HG03159 (cell line): Measurements from ENCODE around the gene RPL26.
A peak's percentile ranks its signal among the peaks of the same experiment; 100 is the strongest.
"Not testable (repeated sequence)": the region's sequence is repeated elsewhere in the genome, so short reads cannot be mapped to it uniquely, and the experiment has no call there.

Experiments
- ATAC-seq: cut with Tn5 transposase; IDR thresholded peaks from one replicate; pipeline ENCODE4 v1.9.1; 2021; ENCODE audit warnings: mild to moderate bottlenecking, moderate library complexity; ENCODE audit not compliant: unreplicated experiment

Gene RPL26

DNA sequence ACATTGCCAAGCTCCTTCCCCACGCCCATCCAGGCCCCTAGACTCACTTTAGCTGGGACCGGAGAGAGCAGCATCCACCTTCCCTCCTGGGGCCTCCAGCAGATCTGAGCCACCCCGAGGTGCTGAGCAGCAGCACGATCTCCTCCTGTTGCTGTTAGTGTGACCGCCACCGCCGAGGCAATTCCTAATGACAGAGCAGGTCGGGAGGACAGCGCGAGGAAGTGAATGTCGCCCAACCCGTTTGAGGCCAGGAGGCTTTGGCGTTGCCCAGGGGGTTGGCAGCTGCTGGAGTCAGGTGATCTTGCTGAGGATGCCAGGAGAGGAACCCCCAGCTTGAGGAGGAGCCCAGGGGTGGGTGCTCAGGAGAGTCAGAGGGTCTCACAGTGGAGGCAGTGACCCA is 14.6 kb upstream of the RPL26 start, which contains the start of gene RNF222:
Gene RNF222, minus strand, starts transcription at position 192 of the 400 bp plus-strand sequence. CDS start 4,366 bp downstream, outside the sequence.
- ATAC-seq: no peak

DNA sequence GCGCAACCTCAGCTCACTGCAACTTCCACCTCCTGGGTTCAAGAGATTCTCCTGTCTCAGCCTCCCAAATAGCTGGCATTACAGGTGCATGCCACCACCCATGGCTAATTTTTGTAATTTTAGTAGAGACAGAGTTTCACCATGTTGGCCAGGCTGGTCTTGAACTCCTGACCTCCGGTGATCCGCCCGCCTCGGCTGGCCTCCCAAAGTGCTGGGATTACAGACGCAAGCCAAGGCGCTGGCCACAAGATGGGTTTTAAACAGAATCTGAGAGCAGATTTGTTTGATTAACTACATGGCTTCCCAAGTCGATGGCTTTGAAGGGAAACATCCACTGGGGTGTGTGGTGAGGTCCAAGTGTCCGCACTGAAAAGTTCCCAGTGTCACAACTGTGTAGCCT is 11.5 kb upstream of the RPL26 start:
- ATAC-seq: not testable (repeated sequence)

DNA sequence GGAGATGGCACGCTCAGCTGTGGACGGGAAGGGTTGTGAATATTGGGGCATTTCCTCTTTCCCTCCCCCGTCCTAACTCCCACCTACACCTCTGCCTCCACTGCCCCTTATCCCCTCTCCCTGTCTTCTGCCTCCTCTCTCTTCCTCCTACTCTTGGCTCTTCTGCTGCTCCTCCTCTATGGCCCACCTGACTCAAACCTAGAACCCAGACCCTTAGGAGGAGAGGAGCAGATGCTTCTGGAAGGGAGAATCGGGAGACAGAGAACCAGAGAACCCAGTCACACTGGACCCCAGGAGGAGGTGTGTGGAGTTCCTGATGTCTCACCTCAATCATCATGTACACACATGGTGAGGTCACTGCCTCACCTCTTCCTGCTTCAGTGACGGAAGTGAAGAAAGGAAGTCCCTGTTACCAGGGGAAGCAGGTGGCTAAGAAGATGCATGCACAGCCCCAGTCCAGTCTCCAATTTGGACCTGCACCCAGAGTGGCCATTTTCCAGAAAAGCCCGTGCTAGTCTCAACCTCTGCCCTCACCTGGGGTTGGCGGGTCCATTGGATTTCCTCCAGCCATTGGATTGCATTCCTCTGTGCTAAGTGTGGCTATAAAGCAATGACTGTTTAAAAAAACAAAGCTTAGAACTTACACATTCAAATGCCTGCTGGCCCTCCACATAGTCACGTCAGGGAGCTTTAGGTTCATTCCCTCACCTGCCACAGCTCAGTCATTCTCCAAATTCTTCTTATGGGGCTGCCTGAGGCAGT is 10.7 kb upstream of the RPL26 start:
- no peak for ATAC-seq

DNA sequence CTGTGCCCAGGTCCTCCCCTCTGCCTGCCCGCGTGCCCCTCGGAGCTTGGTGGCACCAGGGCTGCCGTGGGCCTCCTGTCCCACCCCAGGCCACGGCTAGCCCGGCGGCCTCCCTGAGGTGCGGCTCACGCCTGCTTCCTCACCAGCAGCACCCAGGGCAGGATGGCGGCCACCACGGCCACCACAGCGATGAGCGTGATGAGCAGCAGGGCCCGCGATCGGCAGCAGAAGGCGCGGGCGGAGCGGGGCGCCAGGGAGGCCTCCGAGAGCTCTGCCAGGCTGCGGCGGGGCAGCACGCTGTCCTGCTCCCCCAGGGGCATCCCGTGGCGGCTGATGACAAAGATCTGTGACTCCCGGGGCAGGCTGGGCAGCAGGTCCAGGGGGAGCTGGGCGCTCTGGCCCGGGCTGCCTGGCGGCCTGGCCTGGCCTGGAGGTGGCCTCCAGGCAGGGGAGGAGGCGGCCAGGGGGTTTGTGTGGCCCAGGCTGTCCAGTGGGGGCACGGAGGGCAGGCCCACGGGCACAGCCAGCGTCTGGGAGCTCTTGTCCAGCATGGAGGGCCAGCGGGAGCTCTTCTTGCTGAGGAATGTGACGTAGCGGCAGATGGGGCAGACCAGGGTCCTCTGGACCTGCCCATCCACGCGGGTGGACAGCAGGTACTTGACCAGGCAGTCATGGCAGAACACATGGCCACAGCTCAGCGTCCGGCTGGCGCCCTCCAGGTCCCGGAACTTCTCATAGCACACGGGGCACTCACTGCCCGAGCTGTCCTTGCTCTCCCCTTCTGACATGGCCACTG is 9.9 kb upstream of the RPL26 start:
- no peak for ATAC-seq

DNA sequence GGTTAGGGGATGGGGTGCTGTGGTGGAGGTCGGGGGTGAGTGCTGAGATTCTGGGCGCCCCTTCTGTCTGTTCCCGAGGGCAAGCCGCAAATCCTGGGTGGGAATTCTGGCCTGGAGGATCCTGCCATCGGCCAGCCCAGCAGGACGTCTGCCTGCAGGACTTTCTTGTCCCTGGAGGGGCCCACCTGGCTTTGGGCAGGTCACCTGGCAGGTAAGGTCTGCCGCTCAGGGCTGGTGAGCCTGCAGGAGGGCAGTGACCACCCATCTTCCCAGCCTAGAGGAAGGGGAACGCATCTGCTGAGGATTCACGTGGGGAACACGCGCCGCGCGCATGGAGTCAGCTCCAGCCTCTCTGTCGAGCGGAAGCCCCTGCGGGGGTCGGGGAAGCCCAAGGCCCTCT is 9.3 kb upstream of the RPL26 start:
- ATAC-seq: no peak

DNA sequence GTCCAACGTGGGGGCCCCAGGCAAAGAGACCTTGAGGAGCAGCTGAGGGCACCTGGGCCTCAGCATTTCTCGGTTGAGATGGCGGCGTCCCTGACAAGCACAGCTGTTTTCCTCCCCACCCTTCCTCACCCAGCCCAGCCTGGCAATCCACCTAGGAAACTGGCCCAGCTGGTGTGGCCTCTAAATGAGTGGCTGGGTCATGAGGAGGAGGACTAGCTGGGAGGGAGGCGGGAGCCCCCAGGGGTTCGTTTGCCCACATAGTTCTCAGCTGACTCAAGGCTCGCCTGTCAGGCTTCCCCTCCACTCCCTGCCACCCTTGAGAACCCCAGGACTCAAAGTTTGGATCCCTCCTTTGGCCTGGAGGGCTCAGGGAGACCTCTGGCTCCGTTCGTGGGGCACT is 8.7 kb upstream of the RPL26 start:
- ATAC-seq: no peak

DNA sequence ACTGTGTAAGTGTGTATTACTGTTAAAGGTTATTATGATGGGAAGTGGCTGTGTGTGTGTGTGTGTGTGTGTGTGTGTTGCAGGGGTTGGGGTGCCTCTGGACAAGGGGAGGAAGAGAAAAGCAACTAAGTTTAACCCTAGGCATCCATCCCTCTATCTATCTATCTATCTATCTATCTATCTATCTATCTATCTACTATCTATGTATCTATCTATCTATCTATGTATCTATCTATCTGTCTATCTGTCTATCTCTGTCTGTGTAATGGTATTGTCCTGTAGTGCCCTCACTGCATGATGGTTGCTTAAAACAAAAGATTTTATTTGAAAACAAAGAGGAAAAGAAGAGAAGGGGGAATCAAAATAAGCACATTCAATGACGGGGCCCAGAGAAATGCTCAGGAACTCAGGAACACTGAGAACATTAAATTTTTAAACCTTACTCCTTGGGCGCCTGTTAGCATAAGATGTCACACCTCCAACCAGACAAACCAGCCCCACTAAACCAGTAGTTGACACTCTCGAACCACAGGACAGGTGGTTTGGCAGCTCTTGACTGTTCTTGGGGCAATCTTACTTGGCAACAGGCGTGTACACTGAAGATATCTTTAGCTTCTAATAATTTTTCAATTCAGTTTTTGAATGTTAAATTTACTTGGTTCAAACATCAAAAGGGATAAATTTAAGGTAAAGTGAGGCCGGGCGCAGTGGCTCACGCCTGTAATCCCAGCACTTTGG is 5.1 kb upstream of the RPL26 start:
- ATAC-seq: no peak

DNA sequence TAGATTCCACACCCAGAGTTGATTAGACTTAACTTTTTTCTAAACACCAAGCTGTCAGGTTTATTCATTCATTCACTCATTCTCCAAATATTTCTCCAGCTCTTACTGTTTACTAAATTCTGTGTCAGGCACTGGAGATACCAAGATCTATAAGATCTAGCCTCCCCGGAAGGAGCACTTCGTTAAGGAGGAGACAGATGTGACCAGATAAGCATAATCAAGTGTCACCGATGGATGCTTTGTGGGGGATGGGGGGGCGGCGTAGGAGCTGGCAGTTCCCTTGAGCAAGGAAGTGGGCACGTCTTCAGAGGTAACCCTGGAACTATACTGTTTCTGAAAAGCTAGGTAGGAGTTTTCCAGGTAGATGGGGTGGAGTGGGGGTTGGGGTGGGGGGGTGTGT is 3.8 kb upstream of the RPL26 start:
- ATAC-seq: no peak

DNA sequence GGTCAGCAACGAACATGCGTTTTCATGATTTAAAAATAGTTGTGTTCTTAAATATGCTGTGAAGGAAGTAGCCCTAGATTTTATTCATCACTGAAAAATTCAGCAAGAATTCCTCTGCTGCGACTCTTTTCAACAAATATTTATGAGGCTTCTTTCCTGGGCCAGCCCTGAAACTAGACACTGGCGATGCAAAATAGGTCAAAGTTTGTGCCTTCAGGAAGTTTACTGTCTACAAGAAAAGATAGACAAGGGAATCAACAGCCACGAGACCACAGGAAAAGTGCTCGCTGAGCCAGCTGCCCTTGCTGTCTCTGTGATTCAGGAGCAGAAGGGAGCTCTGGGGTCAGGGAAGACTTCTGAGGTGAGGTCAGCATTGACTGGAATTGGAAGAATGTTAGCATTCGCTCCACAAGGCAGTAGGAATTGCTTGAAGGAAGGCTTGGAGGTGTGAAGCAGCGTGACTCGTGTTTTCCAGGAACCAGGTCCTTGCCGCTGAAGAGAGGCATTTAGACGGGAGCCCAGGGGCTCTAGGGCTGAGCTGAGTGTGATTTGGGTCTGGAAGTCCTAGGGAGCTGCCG is 1.9 kb upstream of the RPL26 start:
- no peak for ATAC-seq

DNA sequence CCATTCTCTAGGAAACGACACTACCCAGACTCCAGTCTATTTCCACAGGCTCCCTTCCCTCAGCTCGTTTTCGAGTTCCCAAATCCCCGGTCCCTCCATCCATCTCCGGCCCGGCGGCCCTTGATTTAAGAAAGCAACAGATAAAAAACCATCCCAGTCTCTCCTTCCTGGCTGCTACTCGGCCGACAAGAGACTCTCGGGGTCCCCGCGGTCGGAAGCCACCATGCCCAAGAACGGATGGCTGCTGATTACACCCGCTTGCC is 182 bp downstream of the RPL26 start:
- peak; percentile 7 for ATAC-seq

DNA sequence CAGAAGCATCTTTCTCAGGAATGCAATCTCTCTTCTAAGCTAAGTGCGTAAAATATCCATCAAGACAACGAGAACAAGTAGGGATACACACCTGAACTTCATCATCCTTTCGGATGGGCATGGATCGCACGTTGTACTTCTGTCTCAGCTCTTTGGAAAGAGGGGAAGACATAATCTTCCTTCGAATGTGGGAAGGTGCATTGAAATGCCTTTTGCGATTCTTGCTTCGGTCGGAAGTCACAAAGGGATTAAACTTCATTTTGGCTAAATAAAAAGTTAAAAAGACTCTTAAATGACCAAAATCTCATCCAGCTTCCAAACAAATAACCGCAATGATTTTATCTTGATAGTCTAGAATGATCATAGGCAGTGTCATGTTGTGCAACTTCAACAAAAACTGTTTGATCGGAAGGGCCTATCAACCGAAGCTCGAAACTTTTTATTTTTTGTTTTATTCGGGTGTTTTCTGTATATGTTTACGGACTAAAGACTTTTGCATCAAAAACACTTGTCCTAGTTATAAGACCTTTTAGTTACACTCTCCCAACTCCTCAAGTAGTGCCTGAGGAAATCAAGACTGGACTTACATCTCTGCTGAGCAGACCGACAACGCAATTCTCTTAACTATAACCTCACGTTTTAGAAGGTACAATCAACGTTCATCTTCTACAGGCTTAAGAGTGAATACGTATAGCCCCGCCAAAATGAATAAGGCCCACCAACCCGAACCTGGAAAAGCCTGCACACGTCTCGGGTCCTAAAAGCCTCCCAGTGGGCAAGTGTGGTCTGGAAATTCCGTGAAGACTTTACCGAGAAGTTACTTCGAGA is 727 bp downstream of the RPL26 start:
- no peak for ATAC-seq

DNA sequence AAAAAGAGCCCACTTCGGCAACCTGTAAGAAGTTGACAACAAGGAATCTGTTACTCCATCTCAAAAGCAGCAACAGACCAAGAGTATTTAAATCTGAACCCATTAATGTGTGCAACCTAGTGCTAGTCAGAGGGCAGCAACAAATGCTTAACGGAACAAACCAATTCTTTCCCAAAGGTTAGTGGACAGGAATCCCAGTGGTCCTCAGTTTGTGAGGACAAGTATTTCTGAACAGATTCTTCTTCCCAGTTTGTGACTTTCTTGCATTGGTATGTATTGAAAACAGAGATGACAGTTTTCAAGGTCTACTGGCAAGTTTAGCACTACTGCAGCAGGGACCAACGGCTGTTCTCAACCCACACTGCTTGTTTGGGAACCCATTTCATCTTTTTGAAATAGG is 2.9 kb downstream of the RPL26 start:
- ATAC-seq: no peak

DNA sequence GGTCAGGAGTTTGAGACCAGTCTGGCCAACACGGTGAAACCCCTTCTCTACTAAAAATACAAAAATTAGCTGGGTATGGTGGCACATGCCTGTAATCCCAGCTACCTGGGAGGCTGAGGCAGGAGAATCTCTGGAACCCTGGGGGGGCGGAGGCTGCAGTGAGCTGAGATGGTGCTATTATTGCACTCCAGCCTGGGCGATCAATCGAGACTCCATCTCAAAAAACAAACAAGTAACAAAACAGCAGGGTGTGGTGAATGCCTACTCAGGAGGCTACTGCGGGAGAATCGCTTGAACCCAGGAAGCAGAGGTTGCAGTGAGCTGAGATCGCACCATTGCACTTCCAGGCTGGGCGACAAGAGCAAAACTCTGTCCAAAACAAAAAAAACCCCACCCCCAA is 4.9 kb downstream of the RPL26 start:
- not testable (repeated sequence) for ATAC-seq

DNA sequence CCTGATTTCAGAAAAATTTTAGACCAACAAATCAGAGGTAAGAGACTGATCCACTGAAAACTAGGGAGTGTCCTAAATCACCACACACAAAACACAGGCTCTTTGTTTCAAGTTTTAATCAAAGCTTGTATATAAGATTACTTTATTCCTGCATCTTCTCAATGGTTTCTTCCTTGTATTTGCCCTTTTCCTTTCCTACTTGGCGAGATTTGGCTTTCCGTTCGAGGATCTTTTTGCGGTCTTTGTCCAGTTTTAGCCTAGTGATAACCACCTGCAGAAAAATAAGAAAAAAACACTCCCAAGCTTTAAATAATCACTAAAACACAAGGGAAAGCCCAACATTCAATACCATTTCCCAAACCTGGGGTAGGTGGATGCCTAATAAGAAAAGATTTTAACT is 5.6 kb downstream of the RPL26 start:
- no peak for ATAC-seq

DNA sequence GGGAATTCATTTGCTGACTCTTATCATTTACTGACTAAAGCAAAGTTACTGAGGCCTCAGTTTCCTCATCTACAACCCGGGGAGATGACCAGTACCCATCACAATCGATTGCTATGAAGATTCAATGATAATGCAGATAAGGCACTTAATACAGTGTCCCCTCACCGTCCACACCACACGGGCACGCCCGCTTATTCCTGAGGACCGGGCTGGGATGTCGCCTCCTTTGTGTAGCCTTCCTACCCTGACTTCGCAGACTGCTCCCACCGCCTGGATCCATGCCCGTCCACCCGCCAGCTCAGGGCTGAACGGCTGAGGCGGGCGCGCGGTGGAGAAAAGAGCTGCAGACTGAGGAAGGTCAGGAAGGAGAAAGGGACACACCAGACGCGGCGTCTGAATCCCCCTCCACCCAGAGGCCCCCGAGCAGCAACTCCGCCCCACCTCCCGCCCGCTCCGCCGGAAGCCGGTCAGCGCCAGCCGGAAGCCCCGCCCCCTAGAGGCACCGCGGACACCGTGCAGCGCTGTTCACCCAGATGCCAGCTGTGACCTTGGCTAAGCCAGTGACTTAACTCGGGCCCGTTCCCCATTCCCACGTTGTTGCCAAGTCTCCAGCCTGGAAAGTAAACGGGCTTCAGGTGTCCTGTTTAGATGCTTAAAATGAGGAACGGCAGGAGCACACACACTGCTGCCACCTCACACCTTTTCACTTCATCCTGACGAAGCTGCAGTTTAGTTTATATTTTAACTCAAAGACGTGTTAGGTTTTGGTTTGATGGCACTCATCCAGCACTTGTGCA is 6.5 kb downstream of the RPL26 start, which contains the start of gene KRABD2:
Gene KRABD2, minus strand, starts transcription at position 434 of the 797 bp plus-strand sequence.
- peak; percentile 92 for ATAC-seq

DNA sequence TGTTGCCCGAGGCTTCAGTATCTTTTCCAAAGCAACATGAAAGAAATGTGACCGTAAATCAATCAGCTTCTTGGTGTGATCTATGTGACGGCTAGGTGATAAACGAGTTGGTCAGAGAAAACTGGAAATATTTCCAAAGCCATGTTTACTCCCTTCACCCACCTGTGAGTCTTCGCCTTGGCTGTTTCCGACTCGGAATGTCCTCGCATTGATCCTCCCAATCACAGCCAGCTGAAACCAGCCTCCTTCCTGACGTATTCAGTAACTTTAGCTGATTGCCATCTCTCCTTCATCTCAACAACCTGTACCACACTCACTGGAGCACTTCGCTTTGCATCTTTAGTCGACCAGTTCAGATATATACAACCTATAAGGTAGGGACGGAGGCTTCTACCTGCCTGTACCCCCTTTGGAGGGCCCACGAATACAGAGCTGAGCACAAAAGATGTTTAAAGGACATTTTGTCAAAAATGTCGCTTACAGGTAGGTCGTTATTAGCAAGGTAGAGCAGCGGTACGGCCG is 7.2 kb downstream of the RPL26 start:
- no peak for ATAC-seq

DNA sequence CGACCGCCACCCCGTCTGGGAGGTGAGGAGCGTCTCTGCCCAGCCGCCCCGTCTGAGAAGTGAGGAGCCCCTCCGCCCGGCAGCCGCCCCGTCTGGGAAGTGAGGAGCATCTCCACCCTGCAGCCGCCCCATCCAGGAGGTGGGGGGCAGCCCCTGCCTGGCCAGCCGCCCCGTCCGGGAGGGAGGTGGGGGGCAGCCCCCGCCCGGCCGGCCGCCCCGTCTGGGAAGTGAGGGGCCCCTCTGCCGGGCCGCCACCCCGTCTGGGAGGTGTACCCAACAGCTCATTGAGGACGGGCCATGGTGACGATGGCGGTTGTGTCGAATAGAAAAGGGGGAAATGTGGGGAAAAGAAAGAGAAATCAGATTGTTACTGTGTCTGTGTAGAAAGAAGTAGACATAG is 9.1 kb downstream of the RPL26 start:
- not testable (repeated sequence) for ATAC-seq

DNA sequence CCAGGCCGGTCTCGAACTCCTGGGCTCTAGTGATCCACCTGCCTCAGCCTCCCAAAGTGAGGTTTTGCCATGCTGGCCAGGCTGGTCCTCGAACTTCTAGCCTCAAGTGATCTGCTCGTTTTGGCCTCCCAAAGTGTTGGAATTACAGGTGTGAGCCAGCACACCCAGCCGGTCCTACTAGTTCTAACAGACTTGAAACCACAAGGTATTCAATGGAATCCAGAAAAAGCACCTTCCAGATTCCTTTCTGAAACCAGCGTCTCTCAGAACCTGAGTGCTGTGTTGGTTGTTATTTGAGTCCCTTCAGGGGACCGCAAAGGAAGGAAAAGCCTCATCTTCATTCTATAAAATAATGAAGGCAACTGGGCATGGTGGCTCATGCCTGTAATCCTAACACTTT is 10.6 kb downstream of the RPL26 start:
- ATAC-seq: no peak

DNA sequence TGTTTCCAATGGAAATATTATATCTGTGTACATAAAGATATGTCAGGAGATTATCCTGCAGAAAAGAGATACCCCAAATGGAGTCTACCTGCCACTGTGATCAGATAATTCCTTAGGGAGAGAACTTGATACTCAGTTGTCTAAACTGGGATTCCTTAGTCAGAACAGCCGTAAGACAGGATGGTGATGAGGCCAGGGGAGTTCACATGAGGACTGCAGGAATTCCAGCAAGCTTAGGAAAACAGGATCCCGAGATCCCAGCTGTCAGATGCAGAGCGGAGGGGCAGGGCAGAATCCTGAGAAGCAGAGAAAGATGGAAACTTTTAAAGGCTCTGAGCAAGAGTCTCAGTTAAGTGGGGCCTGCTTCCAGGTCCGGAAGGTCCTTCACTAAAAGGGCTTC is 11.2 kb downstream of the RPL26 start:
- ATAC-seq: no peak
